ENCODE data around the gene CTSW. TPM values are rescaled to one million over a fixed set of nuclear protein-coding genes. Genes with fewer than 3 reads are reported as not detected.

Gene CTSW
- total RNA-seq, 2 experiments from 2014 or later = 268 to 339 TPM

- H3K36me3 Mint-ChIP-seq = peaks cover 52% of the 10 kb centered on the region
- DNase-seq (no peak), ATAC-seq (no peak)
Measured at GRCh38 chr11:65858681-65859087, 21.0 kb upstream of the CTSW start.

GRCh38 chr11:65859095-65859811 lies 20.4 kb upstream of the CTSW start:
- CTCF ChIA-PET = interaction anchor here (0.8 to 27.4 kb wide), 28 partner anchors 9 to 360 kb away, joined by 3 to 710 read pairs (median 5); partner anchors contain the start of genes AP5B1, BANF1, CCDC85B and CTSW

More at GRCh38 chr11:65858681-65859087, 21.0 kb upstream of the CTSW start:
- H3K27ac Mint-ChIP-seq = peak overlapping the region; percentile 99
- CTCF ChIA-PET = interaction anchor here (0.8 to 27.4 kb wide), 10 partner anchors 10 to 286 kb away, joined by 3 to 710 read pairs (median 14); partner anchors contain the start of genes AP5B1, CCDC85B, CTSW and EFEMP2
- peak overlapping the region; percentile 91 for H3K4me3 Mint-ChIP-seq
- H3K27me3 Mint-ChIP-seq = no peaks in the 10 kb centered on the region
- no peaks in the 10 kb centered on the region for H3K9me3 Mint-ChIP-seq (ENCODE audit: low read depth)
- H3K4me1 Mint-ChIP-seq = peaks cover 52% of the 10 kb centered on the region

GRCh38 chr11:65859812-65860277 lies 19.8 kb upstream of the CTSW start:
- CTCF ChIA-PET = interaction anchor here (0.7 to 27.4 kb wide), 29 partner anchors 9 to 360 kb away, joined by 3 to 710 read pairs (median 5); partner anchors contain the start of genes AP5B1, BANF1, CCDC85B and CTSW
- Mint-ChIP-seq H3K4me1 (peaks cover 46% of the 10 kb centered on the region), H3K9me3 (ENCODE audit: low read depth) (no peaks in the 10 kb centered on the region), H3K27me3 (no peaks in the 10 kb centered on the region), H3K36me3 (peaks cover 42% of the 10 kb centered on the region), H3K27ac (peak overlapping the region; percentile 99), H3K4me3 (peak overlapping the region; percentile 91)
- peak; percentile 0 for ATAC-seq
- no peak for DNase-seq

More at GRCh38 chr11:65859095-65859811, 20.4 kb upstream of the CTSW start:
- peaks cover 51% of the 10 kb centered on the region for H3K4me1 Mint-ChIP-seq
- H3K4me3 Mint-ChIP-seq = peak overlapping the region; percentile 91
- DNase-seq = peak; percentile 100
- peak overlapping the region; percentile 99 for H3K27ac Mint-ChIP-seq
- peaks cover 48% of the 10 kb centered on the region for H3K36me3 Mint-ChIP-seq
- H3K27me3 Mint-ChIP-seq = no peaks in the 10 kb centered on the region
- H3K9me3 Mint-ChIP-seq (ENCODE audit: low read depth) = no peaks in the 10 kb centered on the region
- ATAC-seq = peak; percentile 71

- Mint-ChIP-seq H3K36me3 (peaks cover 43% of the 10 kb centered on the region), H3K4me1 (peaks cover 41% of the 10 kb centered on the region)
Measured at GRCh38 chr11:65860278-65861164, 19.1 kb upstream of the CTSW start, which contains the start of gene MUS81. MUS81 (plus strand) TSS chr11:65860433; CDS start chr11:65860754, 321 bp downstream.

GRCh38 chr11:65861165-65861505 lies 18.5 kb upstream of the CTSW start:
- H3K36me3 Mint-ChIP-seq = peaks cover 37% of the 10 kb centered on the region

More at GRCh38 chr11:65860278-65861164, 19.1 kb upstream of the CTSW start, which contains the start of gene MUS81:
- CTCF ChIA-PET = interaction anchor here (0.7 to 27.4 kb wide), 35 partner anchors 9 to 361 kb away, joined by 3 to 710 read pairs (median 4); partner anchors contain the start of genes AP5B1, BANF1, CCDC85B and CTSW
- peak within 1 kb of the TSS; percentile 99 for H3K27ac Mint-ChIP-seq
- H3K4me3 Mint-ChIP-seq = peak within 1 kb of the TSS; percentile 91
- no peaks in the 10 kb centered on the region for H3K9me3 Mint-ChIP-seq (ENCODE audit: low read depth)
- H3K27me3 Mint-ChIP-seq = no peaks in the 10 kb centered on the region
- ATAC-seq = peak; percentile 32
- peak; percentile 98 for DNase-seq

GRCh38 chr11:65861533-65862183 lies 18.0 kb upstream of the CTSW start:
- no peaks in the 10 kb centered on the region for H3K9me3 Mint-ChIP-seq (ENCODE audit: low read depth)
- ATAC-seq (no peak), DNase-seq (no peak)
- H3K27me3 Mint-ChIP-seq = no peaks in the 10 kb centered on the region
- peaks cover 30% of the 10 kb centered on the region for H3K4me1 Mint-ChIP-seq
- CTCF ChIA-PET = interaction anchor here (0.8 to 27.4 kb wide), 12 partner anchors 10 to 183 kb away, joined by 3 to 710 read pairs (median 6); partner anchors contain the start of genes AP5B1, BANF1, CCDC85B and CTSW
- peaks cover 33% of the 10 kb centered on the region for H3K36me3 Mint-ChIP-seq
- H3K4me3 Mint-ChIP-seq = peak overlapping the region; percentile 91
- peak overlapping the region; percentile 99 for H3K27ac Mint-ChIP-seq

More at GRCh38 chr11:65861165-65861505, 18.5 kb upstream of the CTSW start:
- Mint-ChIP-seq H3K4me3 (peak overlapping the region; percentile 91), H3K4me1 (peaks cover 35% of the 10 kb centered on the region), H3K9me3 (ENCODE audit: low read depth) (no peaks in the 10 kb centered on the region), H3K27me3 (no peaks in the 10 kb centered on the region), H3K27ac (peak overlapping the region; percentile 99)
- ATAC-seq (no peak), DNase-seq (no peak)
- CTCF ChIA-PET = interaction anchor here (0.7 to 27.4 kb wide), 14 partner anchors 9 to 198 kb away, joined by 3 to 710 read pairs (median 4); partner anchors contain the start of genes AP5B1, BANF1, CCDC85B and CTSW

GRCh38 chr11:65862191-65862735 lies 17.4 kb upstream of the CTSW start:
- H3K9me3 Mint-ChIP-seq (ENCODE audit: low read depth) = no peaks in the 10 kb centered on the region
- CTCF ChIA-PET = interaction anchor here (1.4 to 27.4 kb wide), 4 partner anchors 9 to 183 kb away, joined by 3 to 710 read pairs (median 44); partner anchors contain the start of genes CCDC85B, CTSW, EFEMP2 and FIBP
- H3K36me3 Mint-ChIP-seq = peaks cover 36% of the 10 kb centered on the region
- no peak for DNase-seq
- H3K4me1 Mint-ChIP-seq = peaks cover 27% of the 10 kb centered on the region
- peak overlapping the region; percentile 53 for H3K4me3 Mint-ChIP-seq
- no peaks in the 10 kb centered on the region for H3K27me3 Mint-ChIP-seq
- peak overlapping the region; percentile 35 for H3K27ac Mint-ChIP-seq
- no peak for ATAC-seq

GRCh38 chr11:65862941-65863888 lies 16.4 kb upstream of the CTSW start:
- no peaks in the 10 kb centered on the region for H3K9me3 Mint-ChIP-seq (ENCODE audit: low read depth)
- peaks cover 38% of the 10 kb centered on the region for H3K36me3 Mint-ChIP-seq
- H3K4me3 Mint-ChIP-seq = peak overlapping the region; percentile 53
- CTCF ChIA-PET = interaction anchor here (1.6 to 27.4 kb wide), 3 partner anchors 8 to 27 kb away, joined by 6 to 710 read pairs (median 83); partner anchors contain the start of genes CCDC85B, CTSW, EFEMP2 and FIBP
- ATAC-seq (no peak), DNase-seq (no peak)
- peak overlapping the region; percentile 35 for H3K27ac Mint-ChIP-seq
- H3K4me1 Mint-ChIP-seq = peaks cover 27% of the 10 kb centered on the region
- no peaks in the 10 kb centered on the region for H3K27me3 Mint-ChIP-seq

GRCh38 chr11:65863889-65864705 lies 15.5 kb upstream of the CTSW start:
- CTCF ChIA-PET = interaction anchor here (27.4 kb wide), 1 partner anchor 26 kb away, joined by 710 read pairs; the partner anchor contains the start of genes CCDC85B, CTSW, FIBP and FOSL1
- H3K9me3 Mint-ChIP-seq (ENCODE audit: low read depth) = no peaks in the 10 kb centered on the region
- H3K27ac Mint-ChIP-seq = no peak overlapping the region
- no peaks in the 10 kb centered on the region for H3K27me3 Mint-ChIP-seq
- H3K36me3 Mint-ChIP-seq = peaks cover 38% of the 10 kb centered on the region
- peaks cover 27% of the 10 kb centered on the region for H3K4me1 Mint-ChIP-seq
- DNase-seq (no peak), ATAC-seq (no peak)
- no peak overlapping the region for H3K4me3 Mint-ChIP-seq

- CTCF ChIA-PET = interaction anchor here (27.4 kb wide), 1 partner anchor 26 kb away, joined by 710 read pairs; the partner anchor contains the start of genes CCDC85B, CTSW, FIBP and FOSL1
- Mint-ChIP-seq H3K27ac (no peak overlapping the region), H3K4me1 (peaks cover 29% of the 10 kb centered on the region), H3K27me3 (no peaks in the 10 kb centered on the region), H3K4me3 (no peak overlapping the region), H3K36me3 (peaks cover 38% of the 10 kb centered on the region), H3K9me3 (ENCODE audit: low read depth) (no peaks in the 10 kb centered on the region)
- ATAC-seq (no peak), DNase-seq (no peak)
Measured at GRCh38 chr11:65864706-65865471, 14.7 kb upstream of the CTSW start.
